ENCODE results near the gene CADPS.

The CADPS gene

DNA sequence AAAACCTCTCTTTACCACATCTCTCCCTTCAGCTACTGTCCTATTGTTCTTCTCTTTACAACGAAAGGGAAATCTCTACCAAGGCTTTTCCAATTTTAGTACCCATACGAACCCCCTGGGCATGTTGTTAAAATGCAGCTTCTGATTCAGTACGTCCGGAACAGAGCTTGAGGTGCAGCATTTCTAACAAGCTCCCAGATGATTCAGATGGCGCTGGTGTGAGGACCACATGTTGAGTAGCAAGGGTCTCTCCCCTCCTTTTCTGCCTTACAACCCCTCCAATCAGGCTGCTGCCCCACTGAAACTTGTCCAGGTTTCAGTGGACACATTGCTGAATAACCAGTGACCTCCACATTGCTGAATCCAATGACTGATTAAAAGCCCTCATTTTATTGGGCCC is 324.8 kb downstream of the CADPS start:
- no peak for DNase-seq

DNA sequence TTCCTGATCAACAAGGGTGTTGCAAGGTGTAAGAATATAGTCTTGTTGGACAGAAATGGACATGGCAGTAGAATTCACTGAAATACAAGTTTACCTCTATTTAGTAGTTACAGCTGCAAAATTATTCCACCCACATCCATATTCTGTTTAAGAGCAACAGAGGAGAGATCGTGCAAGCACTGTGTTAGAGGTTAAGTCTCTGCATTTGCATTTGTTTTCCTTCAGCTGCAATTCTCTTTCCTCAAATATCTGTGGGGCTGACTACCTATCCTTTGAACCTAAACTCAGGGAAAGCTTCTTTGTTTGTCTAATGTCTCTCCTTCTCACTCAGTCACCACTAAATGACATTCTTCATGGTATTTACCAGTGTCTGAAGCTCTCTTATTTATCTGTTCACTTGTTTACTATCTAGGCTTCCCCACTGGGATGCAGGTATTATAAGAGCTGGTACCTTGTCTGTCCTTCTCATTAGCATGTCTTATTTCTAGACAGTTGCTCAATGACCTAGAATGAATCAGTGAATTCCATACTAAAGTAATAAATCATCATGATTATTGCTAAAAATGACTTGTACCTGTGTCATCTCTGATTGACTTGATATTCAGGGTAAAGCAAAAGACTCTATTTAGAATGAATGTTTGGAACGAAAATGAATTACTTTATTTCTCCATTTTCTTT is 326.5 kb downstream of the CADPS start:
- DNase-seq: no peak

DNA sequence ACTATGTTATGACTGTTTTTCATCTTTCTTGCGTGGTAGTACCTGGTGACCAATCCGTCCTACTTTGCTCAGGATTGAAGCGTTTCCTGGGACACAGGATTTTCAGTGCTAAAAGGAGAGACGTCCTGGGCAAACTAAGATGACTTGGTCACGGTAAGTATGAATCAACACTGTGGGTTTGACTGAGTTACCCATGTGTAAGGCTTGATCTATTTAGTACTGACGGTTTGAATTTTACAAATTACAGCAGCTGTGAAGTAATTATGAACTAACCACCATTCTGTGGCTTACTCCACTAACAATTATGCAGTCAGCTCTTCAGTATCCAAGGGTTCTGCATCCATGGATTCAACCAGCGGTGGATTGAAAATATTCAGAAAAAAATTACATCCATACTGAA is 328.9 kb downstream of the CADPS start:
- DNase-seq: no peak

DNA sequence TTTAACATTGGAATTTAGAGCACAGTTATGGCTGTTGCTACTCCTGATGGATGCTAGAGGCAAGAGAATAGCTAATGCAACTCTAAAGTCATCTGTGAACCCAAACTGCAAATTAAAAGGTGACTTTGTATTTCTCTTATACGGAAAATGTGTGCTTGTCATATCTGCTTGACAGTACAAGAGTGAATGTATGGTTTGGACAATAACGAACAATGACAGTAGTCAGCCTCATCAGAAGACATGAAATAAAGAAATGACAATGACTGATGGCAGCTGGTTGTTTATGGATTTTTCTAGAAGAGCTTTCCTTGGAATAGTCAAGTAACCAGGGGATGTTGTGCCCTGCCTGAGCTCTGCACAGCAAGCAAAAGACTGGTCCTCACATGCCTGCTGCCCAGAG is 333.0 kb downstream of the CADPS start:
- no peak for DNase-seq

DNA sequence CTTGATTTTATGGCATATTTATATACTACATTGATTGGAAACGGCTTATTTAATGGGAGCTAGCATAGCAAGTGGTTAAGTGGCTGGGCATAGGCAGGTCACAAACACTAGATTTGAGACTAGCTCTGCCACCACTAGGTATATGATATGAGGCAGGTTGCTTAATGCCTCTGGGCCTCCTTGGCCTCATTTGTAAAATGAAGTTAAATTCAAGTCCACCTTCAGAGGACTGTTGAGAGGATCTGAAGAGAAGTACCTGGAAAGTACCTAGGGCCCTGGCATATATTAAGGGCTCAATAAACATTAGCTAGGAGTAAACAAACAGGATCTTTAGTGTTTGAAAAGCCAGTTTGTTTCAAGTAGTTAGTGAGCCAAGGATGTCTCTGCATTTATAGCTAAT is 335.5 kb downstream of the CADPS start:
- DNase-seq: no peak

DNA sequence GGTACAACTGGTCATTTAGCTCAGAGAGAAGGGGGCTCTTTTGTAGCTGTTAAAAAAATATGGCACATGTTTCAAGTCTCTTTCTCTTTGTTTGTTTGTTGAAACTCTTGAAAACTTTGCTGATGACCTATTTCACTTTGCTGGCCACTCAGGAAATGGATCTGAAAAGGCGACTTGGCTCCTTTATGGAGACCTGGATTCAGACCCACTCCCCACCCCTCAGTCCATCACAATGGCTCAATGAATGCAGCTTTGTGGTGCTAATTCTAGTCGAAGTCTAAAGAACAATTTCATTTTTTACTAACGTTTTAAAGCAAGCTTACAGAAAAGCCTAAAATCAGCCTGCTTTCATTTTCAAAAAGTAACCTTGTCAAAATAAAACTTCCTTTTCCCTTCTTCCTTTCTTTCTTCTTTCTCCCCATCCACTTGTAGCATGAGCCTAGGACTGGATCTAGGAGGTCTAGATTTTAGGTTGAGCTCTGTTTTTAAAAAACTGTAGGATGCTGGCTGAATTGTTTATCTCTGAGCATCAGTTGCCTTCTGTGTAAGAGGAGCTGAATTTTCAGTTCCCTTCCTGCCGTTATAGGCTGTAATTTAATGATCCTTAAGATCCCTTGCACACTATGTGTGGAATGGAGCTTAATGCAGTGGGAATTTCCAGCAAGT is 336.4 kb downstream of the CADPS start:
- DNase-seq: no peak

DNA sequence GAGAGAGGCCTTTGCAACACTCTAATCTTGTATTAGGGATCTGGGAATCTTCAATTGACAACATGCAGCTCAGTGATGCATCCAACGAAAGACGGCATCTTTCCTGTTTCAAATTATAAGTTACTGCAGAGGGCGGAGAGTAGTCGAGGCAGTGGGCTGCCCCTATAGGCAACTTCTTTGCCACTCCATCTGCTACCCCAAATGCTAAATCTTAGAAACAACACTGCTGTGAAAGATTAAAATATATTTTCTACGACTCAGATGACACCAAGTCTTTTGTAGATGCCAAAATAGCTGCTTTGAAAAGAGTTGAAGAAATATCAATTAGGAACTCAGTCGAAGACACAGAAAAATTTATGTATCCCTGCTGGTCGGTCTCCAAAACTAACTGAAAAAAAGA is 340.9 kb downstream of the CADPS start:
- no peak for DNase-seq

DNA sequence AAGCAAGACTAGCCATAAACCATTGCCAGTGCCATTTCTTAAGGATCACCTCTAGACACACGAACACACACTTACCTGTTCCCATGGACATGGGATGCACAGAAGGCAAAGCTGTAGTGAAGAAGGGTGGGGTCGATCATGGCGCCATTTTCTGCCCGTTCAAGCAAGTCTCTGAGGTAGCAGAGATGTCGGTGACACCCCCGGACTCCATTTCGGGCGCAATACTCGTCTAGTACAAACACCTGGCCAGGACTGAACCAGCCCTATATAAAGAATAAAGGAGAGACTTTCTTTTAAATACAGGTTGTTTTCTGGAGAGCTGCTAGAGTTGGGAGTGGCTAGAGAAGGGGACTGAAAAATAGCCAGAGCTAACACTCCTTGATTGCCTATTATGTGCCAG is 342.4 kb downstream of the CADPS start:
- no peak for DNase-seq

DNA sequence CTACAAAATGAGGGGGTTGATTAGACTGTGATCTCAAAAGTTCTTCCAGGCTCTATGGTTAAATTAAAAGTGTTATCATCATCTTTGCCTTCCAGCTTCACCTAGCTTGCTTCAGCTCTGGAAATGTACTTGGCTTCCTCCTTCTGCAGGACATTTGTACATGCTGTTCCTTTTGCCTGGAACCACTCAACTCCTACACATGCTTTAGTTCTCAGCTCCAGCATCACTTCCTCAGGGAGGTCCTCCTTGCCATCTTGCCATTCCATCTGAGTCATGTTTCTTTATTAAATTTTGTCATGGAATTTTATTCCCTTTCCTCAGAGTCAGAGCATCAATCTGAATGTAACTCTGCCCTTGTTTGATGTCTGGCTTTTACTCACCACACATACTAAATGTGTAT is 343.2 kb downstream of the CADPS start:
- DNase-seq: no peak

DNA sequence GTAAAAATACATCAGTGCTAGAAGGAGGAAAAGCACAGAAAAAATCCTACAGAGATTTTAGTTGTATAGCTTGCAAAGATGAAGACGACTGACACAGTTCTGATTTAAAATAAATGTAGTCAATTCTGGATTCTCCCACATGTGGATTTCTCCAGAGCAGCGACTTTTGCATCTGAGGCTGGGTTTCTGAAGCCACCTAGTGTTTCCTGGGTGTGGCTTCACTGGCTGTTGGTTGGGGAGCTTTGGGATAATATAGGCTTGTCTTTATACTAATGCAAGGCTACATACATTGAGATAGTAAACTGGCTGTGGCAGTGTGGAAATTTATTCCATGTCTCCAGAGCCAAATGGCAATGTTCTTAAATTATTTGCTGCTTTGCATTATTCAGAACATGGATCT is 343.7 kb downstream of the CADPS start:
- DNase-seq: no peak

DNA sequence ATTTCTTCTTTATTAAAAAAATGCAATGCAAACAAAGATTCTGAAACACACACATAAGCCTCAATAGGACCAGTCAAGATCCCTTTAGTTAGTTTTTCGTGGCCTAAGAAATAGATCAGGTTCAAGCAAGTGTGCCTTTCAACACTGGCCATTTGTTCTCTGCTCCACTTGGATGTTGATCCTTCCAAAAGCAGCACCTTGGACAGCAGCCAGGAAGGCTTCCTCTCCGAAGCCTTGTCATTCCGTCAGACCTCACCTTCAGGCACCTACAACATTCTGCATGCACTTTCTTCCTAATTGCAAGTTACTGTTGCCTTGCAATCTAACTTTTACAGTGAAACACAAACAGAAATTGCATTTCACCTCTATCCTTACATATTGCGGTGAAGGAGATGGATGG is 346.0 kb downstream of the CADPS start:
- peak; percentile 84 for DNase-seq

DNA sequence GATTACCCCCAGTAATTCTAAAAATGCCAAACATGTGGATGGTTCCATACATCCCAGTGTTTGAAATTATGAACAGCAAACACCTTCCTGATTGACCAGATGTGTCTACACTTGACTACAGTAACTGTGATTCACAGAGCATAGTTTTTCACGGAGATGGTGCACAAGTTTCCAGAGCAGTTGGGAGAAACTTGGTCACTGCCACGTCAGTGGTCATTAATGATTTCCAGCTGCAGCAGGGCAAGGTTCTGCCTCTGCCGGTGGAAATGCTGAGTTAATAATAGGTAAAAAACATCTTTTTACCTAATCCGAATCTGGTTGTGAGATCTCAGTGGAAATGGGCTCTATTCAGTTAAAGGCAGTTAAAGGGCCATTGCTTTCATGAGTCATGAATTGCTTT is 347.7 kb downstream of the CADPS start:
- peak; percentile 56 for DNase-seq

DNA sequence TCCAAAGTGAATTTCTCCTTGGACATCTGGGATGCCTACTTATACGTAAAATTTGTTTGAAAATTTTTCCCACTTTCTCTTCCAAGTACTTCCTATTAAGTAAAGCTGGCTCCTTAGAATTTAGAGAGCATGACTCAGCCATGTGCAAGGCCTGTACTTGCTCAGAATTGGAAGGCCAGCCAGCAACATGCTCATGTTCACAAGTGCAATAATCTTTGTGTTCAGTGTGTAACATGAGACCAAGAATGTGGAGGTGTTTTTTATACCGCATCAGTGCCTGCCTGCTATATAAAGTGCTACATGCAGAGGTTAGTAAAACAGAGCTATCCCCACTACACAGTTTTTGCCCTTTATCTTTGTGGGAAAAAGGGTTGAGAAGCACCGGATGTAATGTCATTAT is 349.9 kb downstream of the CADPS start:
- DNase-seq: no peak

DNA sequence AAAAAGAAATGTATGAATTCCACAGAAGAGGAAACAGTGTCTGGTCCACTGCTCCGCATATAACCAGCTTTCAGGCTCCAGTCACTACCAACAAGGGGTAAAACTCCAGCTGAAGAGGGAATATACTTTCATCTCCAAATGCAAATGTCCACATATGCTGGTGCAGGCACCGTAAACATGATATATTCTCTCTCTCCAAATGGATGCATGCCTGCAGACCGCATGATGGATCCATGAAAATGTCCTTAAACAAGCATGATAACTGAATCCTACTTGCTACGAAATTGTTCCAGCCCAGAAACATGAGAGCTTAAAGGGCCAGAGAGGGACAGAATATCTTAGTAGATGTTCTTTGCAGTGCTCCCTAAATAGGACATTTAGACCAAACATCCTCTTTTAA is 351.5 kb downstream of the CADPS start:
- no peak for DNase-seq

DNA sequence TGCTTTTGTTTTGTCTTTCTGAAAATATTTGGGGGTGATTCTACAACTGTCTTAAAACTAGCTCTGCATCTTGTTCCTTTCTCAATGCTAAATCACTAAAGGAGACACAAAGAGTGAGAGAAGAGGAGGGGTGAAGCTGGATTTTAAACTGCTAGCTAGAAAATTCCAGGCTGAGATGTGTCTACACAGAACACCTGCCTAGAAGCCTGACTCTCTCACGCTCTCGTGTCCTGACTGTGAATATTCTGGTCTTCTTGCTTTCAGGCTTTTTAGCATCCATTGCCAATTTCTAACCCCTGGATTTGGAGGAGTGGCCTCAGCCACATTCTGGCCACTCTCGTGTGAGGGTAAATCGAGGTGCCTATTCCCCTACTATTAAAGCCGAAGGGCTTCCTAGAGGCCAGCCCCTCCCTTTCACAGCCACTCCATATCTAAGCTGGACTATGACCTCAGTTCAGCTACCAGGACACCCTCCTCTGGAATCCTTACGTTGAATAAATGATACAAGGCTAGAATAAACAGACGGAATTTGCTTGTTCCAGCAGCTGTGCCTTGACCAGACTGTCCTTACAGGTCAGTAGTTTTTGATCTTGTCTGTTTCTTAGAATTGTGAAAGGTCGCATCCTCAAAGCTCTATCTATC is 353.6 kb downstream of the CADPS start:
- no peak for DNase-seq

DNA sequence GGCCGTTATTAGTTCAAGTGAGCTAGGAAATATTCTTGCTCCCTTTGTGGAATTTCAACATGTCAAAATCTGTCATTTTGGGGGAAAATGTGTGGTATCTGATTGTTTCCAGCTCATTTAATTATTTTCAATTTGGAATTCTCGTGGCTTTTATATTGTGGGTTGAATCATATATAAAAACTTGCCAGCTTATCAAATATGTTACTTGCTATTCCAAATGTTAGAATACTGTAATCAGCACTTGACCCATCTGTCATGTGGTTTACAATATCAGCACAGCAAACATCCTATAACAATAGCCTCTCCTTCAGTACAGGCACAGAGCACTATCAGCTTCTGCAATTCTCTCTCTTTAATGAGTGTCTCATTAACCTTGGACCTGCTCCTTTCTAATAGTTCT is 371.7 kb downstream of the CADPS start:
- no peak for DNase-seq

DNA sequence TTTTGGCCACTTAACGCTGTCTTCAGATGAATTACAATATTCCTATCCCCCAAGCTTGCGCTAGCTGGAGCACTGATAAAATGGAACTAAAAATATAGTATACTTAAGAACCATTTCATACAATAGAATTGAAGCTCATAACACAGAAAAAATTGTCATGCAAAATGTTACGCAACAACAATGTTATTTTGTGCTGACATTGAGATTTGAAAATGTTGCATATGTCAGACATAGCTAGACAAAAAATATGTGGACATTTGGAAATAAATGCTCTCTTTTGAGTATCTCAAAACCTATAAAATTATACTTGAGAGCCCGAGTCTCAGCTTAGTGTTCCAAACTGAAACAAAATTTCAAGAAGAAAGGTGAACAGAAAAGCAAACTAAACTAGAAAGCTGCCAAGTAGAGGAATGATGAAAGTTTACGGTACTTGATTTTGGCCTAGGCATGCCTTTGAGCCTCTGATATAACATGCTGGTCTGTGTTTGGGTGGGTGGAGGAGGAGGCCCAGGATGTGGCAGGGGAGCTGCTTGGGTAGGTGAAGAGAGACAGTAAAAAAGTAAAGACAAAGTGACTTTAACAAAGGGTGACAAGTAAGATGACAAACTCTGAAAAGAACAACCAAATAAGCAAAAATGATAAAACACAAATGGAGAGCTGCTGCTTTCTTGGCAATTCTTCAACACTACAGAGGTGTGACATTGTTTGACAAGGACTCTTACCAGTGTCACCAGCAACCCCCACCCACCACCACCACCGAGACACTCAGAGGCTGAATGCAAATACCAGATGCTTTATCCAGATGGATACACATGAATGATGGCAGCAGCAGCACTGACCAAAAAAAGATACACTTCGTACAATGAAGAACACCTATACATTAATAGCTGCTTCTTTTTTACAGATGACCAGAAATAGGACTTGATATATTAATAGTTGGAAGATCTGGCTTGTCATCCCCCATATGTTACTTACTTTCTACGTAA is 372.6 kb downstream of the CADPS start:
- no peak for DNase-seq

DNA sequence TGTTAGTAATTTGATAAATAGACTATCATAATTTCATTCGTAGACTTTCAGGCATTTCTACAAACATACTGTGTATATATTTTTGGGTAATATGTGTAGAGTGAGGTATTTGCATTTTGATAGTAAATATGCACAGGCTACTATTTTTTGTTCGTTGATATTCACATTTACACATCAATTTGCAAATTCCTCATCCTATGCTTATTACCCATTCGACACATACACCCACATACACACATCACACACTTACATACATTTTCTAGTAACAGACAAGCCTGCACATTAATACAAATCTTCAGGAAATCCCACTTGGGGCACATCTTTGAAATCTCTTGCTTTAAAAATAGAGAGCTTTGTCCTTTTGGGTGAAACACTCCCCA is 373.9 kb downstream of the CADPS start:
- DNase-seq: no peak

DNA sequence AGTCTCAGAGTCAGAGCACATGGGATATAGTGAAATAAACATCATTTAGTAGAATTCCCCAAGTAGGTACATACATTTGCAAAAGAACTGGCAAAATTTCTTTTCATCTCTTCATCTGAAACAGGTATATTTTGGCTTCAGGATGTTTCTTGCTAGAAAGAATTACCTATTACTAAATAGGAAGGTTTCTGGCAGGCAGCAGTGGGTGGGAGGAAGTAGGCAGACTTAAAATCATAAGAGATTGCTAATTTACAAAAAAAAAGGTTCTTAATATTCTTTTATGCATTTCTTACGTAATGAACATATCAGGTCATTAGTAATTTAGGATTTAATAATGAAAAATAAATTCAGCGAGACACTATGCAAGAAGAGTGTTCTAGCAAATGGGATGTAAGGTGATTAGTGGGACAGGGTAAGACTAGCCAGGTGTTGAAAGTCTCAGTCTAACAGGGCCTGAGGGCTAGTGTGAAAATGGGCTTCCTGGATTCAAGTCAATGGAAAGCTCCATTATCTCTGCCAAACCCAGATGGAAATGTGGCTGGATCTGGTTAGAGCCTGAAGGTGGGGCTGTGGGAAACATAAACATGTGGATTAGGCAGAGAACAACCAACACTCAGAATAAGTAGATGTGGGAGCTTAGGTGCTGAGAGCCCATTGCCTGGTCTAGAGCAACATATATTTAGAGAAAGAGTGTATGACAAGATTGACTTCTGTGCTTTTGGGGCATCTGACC is 374.5 kb downstream of the CADPS start:
- DNase-seq: peak; percentile 62

DNA sequence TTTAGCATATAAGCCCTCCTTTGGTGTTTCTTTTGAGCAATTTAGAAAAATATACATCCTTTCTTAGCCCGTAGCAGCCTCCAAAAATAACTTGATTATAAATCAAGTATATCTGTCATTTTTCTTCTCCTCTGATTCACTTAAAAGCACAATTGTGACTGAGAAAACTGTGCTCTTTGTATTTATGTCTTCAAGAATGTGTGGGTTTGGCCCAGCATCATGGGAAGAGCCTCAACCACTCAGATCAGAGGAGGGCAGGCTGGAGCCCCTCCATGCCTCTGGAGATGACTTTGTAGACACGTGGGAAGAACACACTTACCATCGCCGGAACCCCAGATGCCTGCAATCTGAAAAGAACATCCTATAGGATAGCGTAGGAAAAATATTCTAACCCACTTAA is 378.1 kb downstream of the CADPS start:
- no peak for DNase-seq

DNA sequence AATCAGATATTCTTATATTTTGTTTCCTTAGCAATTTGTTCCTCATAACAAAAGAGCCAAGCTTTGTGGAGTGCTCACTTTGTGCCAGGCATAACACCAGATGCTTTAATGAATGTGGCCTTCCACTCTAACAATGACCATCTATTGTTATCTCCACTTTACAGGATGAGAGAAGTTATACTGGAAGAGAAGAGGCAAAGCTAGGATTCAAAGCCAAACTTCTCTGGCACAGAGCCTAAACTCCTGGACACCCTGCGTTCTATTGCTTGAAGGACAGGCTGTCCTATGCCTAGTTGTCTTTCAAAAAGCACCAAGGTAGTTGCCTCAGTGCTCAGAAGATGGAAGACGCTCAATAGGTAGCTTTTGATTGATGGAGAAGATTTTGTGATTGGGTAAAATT is 378.7 kb downstream of the CADPS start:
- DNase-seq: no peak

DNA sequence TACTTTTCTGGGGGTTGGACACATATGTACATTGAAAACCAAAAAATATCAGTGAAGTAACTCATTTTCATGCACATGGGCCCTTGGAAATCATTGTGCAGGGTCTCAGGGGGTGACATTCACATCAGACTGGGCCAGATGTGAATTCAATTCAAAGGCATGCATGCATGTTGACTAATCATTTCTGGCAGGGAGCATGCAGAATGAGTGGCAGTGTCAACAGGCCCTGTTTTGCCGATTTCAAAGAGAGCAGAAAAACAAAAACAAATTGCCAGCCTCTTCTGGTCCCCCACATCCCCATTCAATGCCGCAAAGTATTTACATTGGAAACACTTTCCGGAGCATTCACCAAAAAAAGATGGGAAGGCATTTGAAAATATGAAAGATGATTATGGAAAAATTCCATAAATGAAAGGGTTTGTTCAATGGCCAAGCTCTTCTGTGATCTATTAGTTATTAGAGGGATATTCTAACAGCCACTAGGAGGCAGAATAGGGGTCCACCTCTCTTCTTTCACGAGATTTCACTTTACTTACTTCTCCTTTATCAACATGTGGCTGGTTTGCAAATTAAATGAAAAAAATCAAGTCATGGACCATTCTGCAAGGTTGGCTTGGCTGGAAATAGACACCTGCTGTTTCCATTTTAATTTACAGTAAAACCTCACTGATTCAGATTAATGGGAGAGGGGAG is 382.0 kb downstream of the CADPS start:
- DNase-seq: no peak

Data from islet precursor cell (in vitro differentiated cells).